CD4-positive, alpha-beta T cell (primary cell): Measurements from ENCODE around the gene ALDH16A1. TPM values are rescaled to one million over a fixed set of nuclear protein-coding genes. Genes with fewer than 3 reads are reported as not detected.

Experiments used
- ATAC-seq: fragments of 200-7000 bp; cut with Tn5 transposase; one replicate; pipeline ENCODE4 v1.10.0; 2022; ENCODE audit warnings: mild to moderate bottlenecking; ENCODE audit not compliant: poor library complexity
- CTCF ChIA-PET: fragments of 350-600 bp; sonication (Branson Sonifier 250); formaldehyde crosslinking; loops from one replicate; lab custom pipeline; 2021; ENCODE audit warnings: antibody characterized with exemption, inconsistent platforms; lab: Charles Lee
- POLR2A ChIA-PET: fragments of 350-600 bp; sonication (Branson Sonifier 250); formaldehyde crosslinking; loops from one replicate; lab custom pipeline; 2021; ENCODE audit warnings: antibody characterized with exemption, inconsistent platforms; lab: Charles Lee
- DNase-seq, 14 experiments: peaks; one replicate each; pipeline ENCODE4 v3.0.0-alpha.2; 2013 to 2020; ENCODE audit warnings: mixed read lengths in 2 of 14
- H3K27ac ChIP-seq, 2 donors: one replicate each; pipeline versions ENCODE4 v1.5.1 to v1.7.0; 2013; ENCODE audit warnings: low read length in 2 of 2, low read depth in 1 of 2, mild to moderate bottlenecking in 1 of 2
- H3K27me3 ChIP-seq, 2 experiments: 1 replicate in 1 of 2; 2 replicates in 1 of 2; pipeline versions ENCODE4 v1.6.1 to v1.7.0; 2013; ENCODE audit warnings: low read length in 2 of 2, control low read depth in 1 of 2, mild to moderate bottlenecking in 1 of 2, moderate library complexity in 1 of 2; ENCODE audit not compliant: insufficient read depth in 2 of 2, control insufficient read depth in 1 of 2
- H3K36me3 ChIP-seq: one replicate; pipeline ENCODE4 v1.6.1; 2013; ENCODE audit warnings: low read length, control low read depth; ENCODE audit not compliant: insufficient read depth
- H3K4me1 ChIP-seq: one replicate; pipeline ENCODE4 v1.6.1; 2013; ENCODE audit warnings: low read length, control low read depth; ENCODE audit not compliant: insufficient read depth
- H3K4me3 ChIP-seq: one replicate; pipeline ENCODE4 v1.5.1; 2013; ENCODE audit warnings: mild to moderate bottlenecking, low read length, moderate library complexity
- H3K9me3 ChIP-seq, 2 experiments: 1 replicate in 1 of 2; 2 replicates in 1 of 2; pipeline versions ENCODE4 v1.6.1 to v1.7.0; 2013; ENCODE audit warnings: low read length in 2 of 2, mild to moderate bottlenecking in 2 of 2, control low read depth in 1 of 2, moderate library complexity in 1 of 2; ENCODE audit not compliant: control insufficient read depth in 1 of 2, insufficient read depth in 1 of 2
- H3K27ac Mint-ChIP-seq: one replicate; pipeline ENCODE4 v1.8.0; 2020; ENCODE audit warnings: mixed read lengths
- H3K27me3 Mint-ChIP-seq: one replicate; pipeline ENCODE4 v1.8.0; 2021; ENCODE audit warnings: mixed read lengths
- H3K36me3 Mint-ChIP-seq: one replicate; pipeline ENCODE4 v1.8.0; 2021; ENCODE audit warnings: low read depth, mixed read lengths
- H3K4me1 Mint-ChIP-seq: one replicate; pipeline ENCODE4 v1.8.0; 2021; ENCODE audit warnings: low read depth, mixed read lengths
- H3K4me3 Mint-ChIP-seq: one replicate; pipeline ENCODE4 v1.8.0; 2020; ENCODE audit warnings: mild to moderate bottlenecking, mixed read lengths
- H3K9me3 Mint-ChIP-seq: one replicate; pipeline ENCODE4 v1.8.0; 2020; ENCODE audit warnings: mixed read lengths
- CTCF ChIP-seq: fragments of 200-600 bp; IDR thresholded peaks from one replicate; pipeline ENCODE4 v1.8.0; 2022; ENCODE audit warnings: antibody characterized with exemption, mild to moderate bottlenecking
- intact Hi-C, 2 experiments: fragments of 100-400 bp; cut with DNase I in 1 of 2; cut with micrococcal nuclease in 1 of 2; formaldehyde crosslinking; loops; one replicate each; pipeline versions ENCODE4 v1.15.1 to v1.9.0; 2023 to 2025; cut with DNase I, micrococcal nuclease
- total RNA-seq, 174 experiments: library from RNA in 2 of 174; stranded (reverse) in 2 of 174; gene quantifications; one replicate each; pipeline ENCODE4 v1.2.3 and lab custom pipeline; 2021 to 2026

ALDH16A1 gene
- total RNA-seq, 2 experiments from 2014 or later = 25.1 to 25.8 TPM

- ChIA-PET CTCF (interaction anchor here (0.8 to 1.2 kb wide), 2 partner anchors 11 to 40 kb away, joined by 3 read pairs; no protein-coding TSS in a partner anchor), POLR2A (no interaction called here)
- H3K36me3 ChIP-seq = no peaks in the 10 kb centered on the region
- H3K27me3 ChIP-seq = peaks cover 94 to 96% of the 10 kb centered on the region in 2 experiments
- no peaks in the 10 kb centered on the region for H3K9me3 Mint-ChIP-seq
- DNase-seq = peak in 4 of 14 experiments; percentile 24 to 68 (median 44)
- no peak for ATAC-seq
- no peak overlapping the region for H3K4me3 ChIP-seq
- peaks cover 61% of the 10 kb centered on the region for H3K4me1 Mint-ChIP-seq
- H3K9me3 ChIP-seq = peaks cover 0 to 62% of the 10 kb centered on the region in 2 experiments
- peaks cover 55% of the 10 kb centered on the region for H3K4me1 ChIP-seq
- intact Hi-C loops = no loop called here
- no peak for TF ChIP-seq CTCF
- no peak overlapping the region for H3K27ac ChIP-seq
- H3K27ac Mint-ChIP-seq = no peak overlapping the region
- H3K27me3 Mint-ChIP-seq = peaks cover 98% of the 10 kb centered on the region
- no peak overlapping the region for H3K4me3 Mint-ChIP-seq
- H3K36me3 Mint-ChIP-seq = no peaks in the 10 kb centered on the region
Observed at GRCh38 chr19:49431330-49431749, 21.7 kb upstream of the ALDH16A1 start.

- intact Hi-C loops = no loop called here
- Mint-ChIP-seq H3K27ac (no peak overlapping the region), H3K27me3 (peaks cover 98% of the 10 kb centered on the region), H3K36me3 (no peaks in the 10 kb centered on the region), H3K4me3 (no peak overlapping the region), H3K4me1 (peaks cover 52% of the 10 kb centered on the region), H3K9me3 (no peaks in the 10 kb centered on the region)
- Histone ChIP-seq H3K4me1 (peaks cover 56% of the 10 kb centered on the region), H3K27ac (no peak overlapping the region), H3K36me3 (no peaks in the 10 kb centered on the region), H3K27me3 (peaks cover 92 to 96% of the 10 kb centered on the region in 2 experiments), H3K9me3 (peaks cover 0 to 64% of the 10 kb centered on the region in 2 experiments), H3K4me3 (no peak overlapping the region)
- ATAC-seq (peak; percentile 58), DNase-seq (peak in 6 of 14 experiments; percentile 24 to 65 (median 48))
- POLR2A ChIA-PET = no interaction called here
- no peak for TF ChIP-seq CTCF
- CTCF ChIA-PET = interaction anchor here (0.8 kb wide), 1 partner anchor 10 kb away, joined by 3 read pairs; no protein-coding TSS in a partner anchor
Observed at GRCh38 chr19:49432141-49433073, 20.6 kb upstream of the ALDH16A1 start.

GRCh38 chr19:49433240-49433901 is 19.7 kb upstream of the ALDH16A1 start:
- H3K4me3 Mint-ChIP-seq = peak overlapping the region; percentile 5
- no peaks in the 10 kb centered on the region for H3K9me3 Mint-ChIP-seq
- intact Hi-C loops = no loop called here
- no peaks in the 10 kb centered on the region for H3K36me3 Mint-ChIP-seq
- Histone ChIP-seq H3K4me3 (no peak overlapping the region), H3K36me3 (no peaks in the 10 kb centered on the region), H3K27me3 (peaks cover 92 to 96% of the 10 kb centered on the region in 2 experiments), H3K9me3 (peaks cover 0 to 54% of the 10 kb centered on the region in 2 experiments), H3K4me1 (peaks cover 47% of the 10 kb centered on the region), H3K27ac (no peak overlapping the region)
- H3K27ac Mint-ChIP-seq = no peak overlapping the region
- TF ChIP-seq CTCF = no peak
- ATAC-seq (no peak), DNase-seq (peak in 1 of 14 experiments; percentile 27)
- H3K27me3 Mint-ChIP-seq = peaks cover 99% of the 10 kb centered on the region
- ChIA-PET POLR2A (interaction anchor here (0.7 to 1.0 kb wide), 2 partner anchors 12 to 20 kb away, joined by 3 read pairs; partner anchors contain the start of gene ALDH16A1), CTCF (interaction anchor here (1.2 kb wide), 1 partner anchor 11 kb away, joined by 3 read pairs; no protein-coding TSS in a partner anchor)
- H3K4me1 Mint-ChIP-seq = peaks cover 44% of the 10 kb centered on the region
